Suprapubic skin (tissue), 4 donors: ENCODE results near the gene AMDHD2.

ENCODE experiments used
- CTCF ChIP-seq, 2 donors: fragments of 200-600 bp in 1 of 2; fragments of 450-650 bp in 1 of 2; sonication (generic) in 1 of 2; IDR thresholded peaks; one replicate each; pipeline ENCODE4 v1.5.1; 2016 to 2019; ENCODE audit warnings: antibody characterized with exemption in 2 of 2, mild to moderate bottlenecking in 1 of 2, moderate library complexity in 1 of 2
- EP300 ChIP-seq: sonication (generic); formaldehyde crosslinking; IDR thresholded peaks from one replicate; pipeline ENCODE4 v1.6.1; 2017; ENCODE audit warnings: antibody characterized with exemption
- POLR2A ChIP-seq, 2 donors: fragments of 450-650 bp; IDR thresholded peaks; one replicate each; pipeline ENCODE4 v1.6.1; 2017; ENCODE audit warnings: antibody characterized with exemption in 2 of 2, mild to moderate bottlenecking in 2 of 2, moderate library complexity in 2 of 2
- POLR2AphosphoS5 ChIP-seq, 3 donors: sonication (generic); formaldehyde crosslinking; IDR thresholded peaks; one replicate each; pipeline ENCODE4 v1.6.1; 2017; ENCODE audit warnings: antibody characterized with exemption in 3 of 3

- TF ChIP-seq CTCF (IDR thresholded peaks at IDR 0.05), result no peak
- no peak for TF ChIP-seq POLR2A (IDR thresholded peaks at IDR 0.05)
- peak; percentile 42 to 82 (median 77) for TF ChIP-seq POLR2AphosphoS5 (IDR thresholded peaks at IDR 0.05)
- no peak for TF ChIP-seq EP300
Observed at GRCh38 chr16:2520097-2520783, at the start of gene AMDHD2.
